Stimulated activated CD8-positive, alpha-beta memory T cell treated with anti-CD3 and anti-CD28 coated beads, Interleukin-12 subunit alpha, Interleukin-12 subunit beta, amount 100 ng/mL, for 24 hours (primary cell): ENCODE measurements around the gene KCNIP3.
"Not testable (repeated sequence)": the region's sequence is repeated elsewhere in the genome, so short reads cannot be mapped to it uniquely, and the experiment has no call there.

Source experiments
- DNase-seq: peaks from one replicate; pipeline ENCODE4 v3.0.0-alpha.2; 2020; ENCODE audit errors: extremely low read depth

Gene KCNIP3

GRCh38 chr2:95296880-95297487 lies at the start of gene KCNIP3:
Gene KCNIP3 (plus strand): TSS chr2:95297347. CDS start chr2:95297439, 92 bp downstream.
- DNase-seq = no peak

GRCh38 chr2:95258271-95258670 lies 38.9 kb upstream of the KCNIP3 start:
- DNase-seq = no peak

DNA sequence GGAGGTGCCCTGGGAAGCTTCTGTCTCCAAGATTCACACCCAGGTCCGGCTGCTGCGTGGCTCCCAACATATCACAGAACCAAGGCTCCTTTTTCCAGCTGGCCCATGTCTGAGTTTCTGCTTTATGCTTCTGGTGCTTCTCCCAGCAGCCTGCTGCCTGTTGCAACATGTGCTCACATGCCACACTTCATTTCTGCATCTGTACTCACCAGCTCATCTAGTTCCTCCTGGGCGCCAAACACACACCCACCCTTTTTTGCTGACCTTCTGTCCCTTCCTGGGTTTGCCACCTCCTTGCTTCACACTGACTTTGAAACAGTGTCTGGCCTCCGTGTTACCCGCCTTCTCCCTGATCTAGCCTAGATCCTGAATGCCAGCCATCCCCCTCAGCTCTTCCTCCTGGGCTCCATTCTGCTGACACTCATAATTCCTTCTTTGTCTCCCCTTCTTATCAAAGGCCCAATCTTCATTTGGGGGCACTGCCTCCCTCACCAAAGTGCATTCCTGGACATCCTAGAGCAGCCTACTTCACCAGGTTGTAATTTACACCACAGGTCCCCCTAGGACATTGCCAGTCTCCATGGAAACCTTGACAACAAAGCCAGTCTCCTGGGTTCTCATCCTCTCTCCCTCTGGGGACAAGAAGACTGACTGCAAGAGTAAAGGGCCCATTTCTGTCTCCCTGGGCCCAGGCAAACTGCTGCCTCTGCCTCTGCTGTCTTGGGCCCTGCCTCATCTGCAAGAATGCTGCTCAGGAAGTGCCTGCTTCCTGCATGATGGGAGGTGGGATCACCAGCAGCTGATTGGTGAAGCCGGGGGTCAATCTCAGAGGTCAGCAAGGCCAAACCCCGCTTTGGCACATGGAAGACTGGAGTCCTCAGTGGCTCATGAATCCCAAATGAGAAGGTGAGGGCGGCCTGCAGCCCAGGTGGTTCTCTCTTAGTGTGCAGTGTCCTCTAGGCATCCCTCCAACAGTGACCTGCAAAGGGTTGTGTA lies 36.8 kb upstream of the KCNIP3 start:
- no peak for DNase-seq

DNA sequence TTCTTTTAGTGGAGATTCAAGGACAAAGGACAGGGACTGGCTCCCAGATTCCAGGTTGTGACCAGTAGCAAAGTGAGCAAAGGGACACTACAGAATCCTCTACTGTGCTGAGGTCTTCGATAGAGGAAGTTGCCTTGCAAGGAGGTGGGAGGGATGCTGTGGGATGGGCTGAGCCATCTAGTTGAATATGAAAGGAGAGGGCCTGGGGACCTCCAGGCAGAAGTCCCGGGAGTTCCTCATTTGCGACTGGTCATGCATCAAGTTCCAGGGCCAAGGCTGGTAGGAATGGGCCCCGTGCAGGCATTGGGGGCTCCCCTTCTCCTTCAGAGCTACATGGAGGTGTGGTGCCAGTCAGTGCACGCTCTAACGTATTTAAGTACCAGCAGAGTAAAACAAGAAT lies 35.5 kb upstream of the KCNIP3 start:
- no peak for DNase-seq

DNA sequence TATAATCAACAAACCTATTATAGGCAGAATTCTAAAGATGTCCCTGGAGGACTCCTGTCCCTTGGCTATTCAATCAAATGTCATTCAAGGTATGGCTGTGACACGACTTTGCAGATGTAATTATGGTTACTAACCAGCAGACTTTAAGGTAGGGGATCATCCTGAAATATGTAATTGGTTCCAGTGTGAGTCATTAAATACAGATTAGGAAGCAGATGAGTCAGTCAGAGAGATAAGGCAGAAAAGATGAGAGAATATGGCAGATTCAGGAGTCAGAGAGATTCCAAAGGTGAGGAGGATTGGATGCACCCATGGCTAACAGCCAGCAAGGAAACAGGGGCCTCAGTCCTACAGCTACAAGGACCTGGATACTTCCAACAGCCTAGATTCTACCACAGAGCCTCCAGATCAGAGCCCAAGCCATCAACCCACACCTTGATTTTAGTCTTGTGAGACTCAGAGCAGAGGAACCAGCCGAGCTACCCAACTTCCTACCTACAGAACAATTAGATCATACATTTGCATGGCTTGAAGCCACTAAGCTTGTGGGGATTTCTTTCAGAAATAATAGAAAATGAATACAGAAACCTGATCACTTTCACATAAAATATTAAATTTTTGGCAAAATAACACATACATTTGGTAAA lies 34.1 kb upstream of the KCNIP3 start:
- no peak for DNase-seq

DNA sequence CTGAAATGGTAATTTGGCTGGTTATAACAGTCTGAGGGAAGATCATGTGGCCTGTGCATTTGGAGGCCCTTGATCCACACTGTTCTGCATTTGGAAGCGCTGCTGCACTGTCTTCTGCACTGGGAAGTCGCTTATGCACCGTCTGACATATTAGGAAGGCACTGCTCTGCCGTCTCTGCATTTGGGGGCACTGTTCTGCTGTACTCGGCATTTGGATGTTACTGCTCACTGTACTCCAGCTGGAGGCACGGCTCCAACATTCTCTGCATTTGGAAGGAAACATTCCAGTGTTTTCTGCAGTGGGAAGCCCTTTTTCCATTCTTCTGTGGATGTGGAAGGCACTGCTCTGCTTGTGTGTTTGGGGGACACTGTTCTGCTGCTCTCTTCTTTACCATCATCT lies 32.5 kb upstream of the KCNIP3 start:
- no peak for DNase-seq

DNA sequence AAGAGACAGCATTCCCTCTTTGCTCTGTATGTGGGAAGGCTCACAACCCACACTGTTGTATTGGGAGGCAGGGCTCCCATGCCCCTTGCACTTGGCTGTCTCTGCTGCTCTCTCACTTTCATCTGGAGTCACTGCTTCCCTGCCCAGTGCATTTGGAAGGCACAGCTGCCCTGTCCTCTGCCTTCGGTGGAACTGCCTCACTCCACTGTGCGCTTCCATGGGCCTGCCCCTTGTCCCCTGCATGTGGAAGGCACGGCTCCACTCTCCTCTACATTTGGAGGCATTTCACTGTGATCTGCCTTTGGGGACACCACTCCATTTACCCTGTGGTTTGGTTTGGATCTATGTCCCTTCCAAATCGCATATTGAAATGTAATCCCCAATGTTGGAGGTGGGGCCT lies 32.0 kb upstream of the KCNIP3 start:
- no peak for DNase-seq

DNA sequence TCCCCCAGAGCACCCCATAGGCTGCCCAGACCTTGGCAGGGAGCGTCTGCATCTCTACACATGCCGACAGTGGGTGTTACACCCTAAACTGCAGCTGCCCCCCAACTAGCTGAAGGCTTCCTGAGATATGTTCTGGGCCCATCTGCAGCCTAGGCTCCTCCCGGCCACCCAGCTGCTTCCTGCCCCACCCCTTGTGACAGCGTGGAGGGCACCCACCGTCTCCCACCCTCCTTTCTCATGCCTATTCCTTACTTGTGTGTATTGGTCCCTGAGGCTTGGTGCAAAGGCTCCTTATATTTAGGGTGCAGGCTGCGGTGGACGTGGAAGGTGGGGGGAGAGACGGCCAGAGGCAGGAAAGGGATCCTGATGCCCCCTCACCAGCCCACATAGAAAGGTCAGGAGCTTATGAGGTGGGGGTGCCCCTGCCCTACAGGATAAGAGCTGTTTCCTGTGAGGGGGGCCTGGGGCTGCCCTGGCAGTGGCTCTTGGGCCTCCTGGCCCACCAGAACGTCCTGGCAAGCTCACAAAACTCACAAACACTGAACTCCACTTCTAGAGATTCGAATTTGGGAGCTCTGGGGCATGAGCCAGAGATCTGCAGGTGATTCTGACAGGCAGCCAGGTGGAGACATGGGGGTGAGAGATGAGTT lies 30.2 kb upstream of the KCNIP3 start:
- DNase-seq = no peak

DNA sequence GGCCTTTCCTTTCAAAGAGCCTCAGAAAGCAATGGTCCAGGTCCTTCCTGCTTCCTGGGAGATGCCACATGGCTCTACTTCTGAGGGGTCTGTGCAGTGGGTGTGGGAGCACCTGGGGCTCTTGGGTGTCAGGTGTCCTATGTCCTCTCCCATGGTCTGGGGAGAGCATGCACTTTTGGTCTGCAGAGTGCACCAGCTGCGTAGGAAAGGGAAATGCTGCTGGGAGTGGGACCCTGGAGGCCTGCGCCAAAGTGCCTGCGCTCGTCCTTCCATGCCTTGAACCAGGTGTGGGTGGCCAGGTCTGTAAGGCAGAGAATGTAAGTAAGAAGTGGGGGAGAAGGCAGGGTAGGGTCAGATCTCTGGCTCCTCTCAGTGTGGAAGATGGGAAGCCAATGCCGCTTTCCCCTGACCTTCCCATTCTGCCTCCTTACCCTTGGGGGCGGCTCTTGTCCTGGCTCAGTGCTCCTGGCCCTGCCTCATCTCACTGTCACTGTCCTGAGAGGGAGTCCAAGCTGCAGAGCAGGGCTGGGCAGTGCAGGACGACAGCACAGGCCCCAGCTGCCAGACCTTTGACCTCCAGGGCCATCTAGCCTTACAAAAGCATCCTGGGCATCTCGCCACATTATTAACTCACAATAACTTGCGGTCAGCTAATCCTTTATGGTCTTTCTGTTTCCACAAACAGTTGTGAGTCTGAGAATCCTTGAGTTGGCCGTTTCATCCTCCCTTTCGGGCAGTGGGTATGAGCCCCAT lies 29.5 kb upstream of the KCNIP3 start:
- no peak for DNase-seq

GRCh38 chr2:95268211-95269035 lies 28.7 kb upstream of the KCNIP3 start:
- DNase-seq = no peak

DNA sequence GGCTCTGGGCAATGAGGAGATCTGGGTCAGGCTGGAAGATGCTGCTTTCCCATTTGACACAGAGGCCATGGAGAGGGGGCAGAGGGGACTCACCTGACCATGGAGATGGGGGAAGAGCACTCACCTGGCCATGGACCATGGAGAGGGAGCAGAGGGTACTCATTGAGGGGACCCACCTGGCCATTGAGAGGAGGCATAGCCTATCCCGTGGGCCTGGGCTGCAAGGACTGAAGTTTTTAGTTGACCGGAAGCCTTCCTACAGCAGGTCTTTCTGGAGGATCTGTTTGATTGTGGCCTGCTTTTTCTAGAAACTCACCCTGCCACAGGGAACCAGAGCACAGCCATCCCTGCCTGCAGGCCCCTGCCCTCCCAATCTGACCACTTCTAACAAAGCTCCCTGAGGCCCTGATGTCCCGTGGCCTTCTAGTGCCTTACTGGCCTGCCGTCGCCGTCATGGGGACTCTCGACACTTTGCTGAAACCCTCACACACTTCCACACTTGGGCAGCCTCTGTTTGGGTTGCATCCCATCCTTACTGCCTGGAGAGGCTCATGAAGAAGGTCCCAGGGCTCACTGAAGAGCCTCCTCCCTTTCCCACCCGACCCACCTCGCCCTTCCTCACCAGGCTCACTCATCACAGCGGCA lies 28.0 kb upstream of the KCNIP3 start:
- DNase-seq = no peak

DNA sequence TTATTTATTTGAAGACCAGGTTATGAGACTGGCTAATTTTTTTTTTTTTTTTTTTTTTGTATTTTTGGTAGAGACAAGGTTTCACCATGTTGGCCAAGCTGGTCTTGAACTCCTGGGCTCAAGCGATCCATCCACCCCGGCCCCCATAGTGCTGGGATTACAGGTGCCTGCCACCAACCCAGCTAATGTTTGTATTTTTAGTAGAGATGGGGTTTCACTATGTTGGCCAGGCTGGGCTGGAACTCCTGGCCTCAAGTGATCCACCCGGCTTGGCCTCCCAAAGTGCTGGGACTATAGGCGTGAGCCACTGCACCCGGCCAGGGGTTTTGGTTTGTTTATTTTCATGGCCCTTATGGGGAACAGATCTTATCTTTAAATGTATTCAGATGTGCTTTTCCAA lies 27.4 kb upstream of the KCNIP3 start:
- not testable (repeated sequence) for DNase-seq

DNA sequence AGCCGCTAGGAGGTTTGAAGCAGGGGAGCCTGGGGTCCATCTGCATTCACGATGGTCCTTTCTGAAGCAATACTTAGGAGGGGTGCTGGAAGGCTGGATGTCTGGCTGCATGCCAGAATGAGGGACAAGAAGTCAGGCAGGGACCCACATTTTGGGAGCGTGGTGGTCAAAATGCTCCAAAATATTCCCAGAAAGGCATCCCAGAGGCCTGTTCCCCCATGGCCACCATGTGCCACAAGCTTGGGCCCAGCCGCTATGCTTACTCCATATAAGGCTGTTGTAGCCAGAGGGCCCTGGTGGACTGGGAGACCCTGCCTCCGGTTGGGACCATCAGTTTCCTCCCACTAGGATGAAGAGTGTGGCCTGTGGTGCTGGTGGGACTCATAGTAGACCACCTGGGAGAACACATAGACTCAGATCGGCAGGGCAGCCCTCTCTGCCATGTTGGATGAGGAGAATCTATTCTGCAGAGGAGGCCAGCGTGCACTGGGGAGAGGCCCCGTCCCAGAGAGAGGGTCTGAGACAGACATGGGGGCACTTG lies 26.5 kb upstream of the KCNIP3 start:
- no peak for DNase-seq

DNA sequence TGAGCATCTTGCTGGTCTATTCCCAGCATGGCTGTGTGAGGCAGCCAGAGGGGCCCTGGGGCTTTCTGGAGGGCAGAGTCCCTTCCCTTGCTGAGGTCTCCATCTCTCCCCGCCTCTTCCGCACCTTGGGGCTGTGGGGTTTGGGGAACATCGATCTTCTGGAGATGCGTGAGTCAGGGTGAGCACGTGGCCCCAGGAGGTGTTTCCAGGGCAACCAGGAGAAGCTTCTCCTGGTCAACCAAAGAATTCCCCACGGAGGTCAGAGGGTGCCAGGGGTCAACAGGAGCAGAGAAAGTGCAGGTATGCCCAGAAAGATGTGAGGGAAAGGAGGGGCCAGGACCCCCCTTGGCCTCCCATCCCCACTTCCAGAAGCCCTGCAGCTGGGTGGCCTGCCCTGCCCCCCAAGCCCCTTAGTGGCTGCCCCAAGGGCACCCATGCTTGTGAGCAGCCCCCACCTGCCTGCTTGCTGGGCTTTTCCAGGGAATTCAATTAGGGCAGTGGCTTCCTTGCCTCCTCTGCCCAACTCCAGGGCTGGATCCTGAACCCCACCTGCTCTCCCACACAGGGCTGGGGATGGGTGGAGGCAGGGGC lies 25.7 kb upstream of the KCNIP3 start:
- DNase-seq = no peak

GRCh38 chr2:95272299-95272751 lies 24.8 kb upstream of the KCNIP3 start:
- DNase-seq = no peak

GRCh38 chr2:95272781-95273180 lies 24.4 kb upstream of the KCNIP3 start:
- DNase-seq = no peak

GRCh38 chr2:95273566-95274290 lies 23.4 kb upstream of the KCNIP3 start:
- no peak for DNase-seq
